B cell (primary cell): ENCODE data around the gene ENG. TPM values are rescaled to one million over a fixed set of nuclear protein-coding genes. Genes with fewer than 3 reads are reported as not detected.
A peak's percentile ranks its signal among the peaks of the same experiment; 100 is the strongest.
"Not testable (repeated sequence)": the region's sequence is repeated elsewhere in the genome, so short reads cannot be mapped to it uniquely, and the experiment has no call there.

Source experiments
- ATAC-seq: fragments of 200-7000 bp; cut with Tn5 transposase; one replicate; pipeline ENCODE4 v1.10.0; 2021; ENCODE audit warnings: low read depth, mild to moderate bottlenecking, moderate number of reproducible peaks, moderate library complexity
- CTCF ChIA-PET: fragments of 350-600 bp; sonication (Branson Sonifier 250); formaldehyde crosslinking; loops from one replicate; lab custom pipeline; 2021; ENCODE audit warnings: antibody characterized with exemption, inconsistent platforms; lab: Charles Lee
- POLR2A ChIA-PET: fragments of 350-600 bp; sonication (Branson Sonifier 250); formaldehyde crosslinking; loops from one replicate; lab custom pipeline; 2021; ENCODE audit warnings: antibody characterized with exemption; lab: Charles Lee
- DNase-seq: peaks from one replicate; pipeline ENCODE4 v3.0.0; 2013
- H2AFZ ChIP-seq: 2 replicates; pipeline ENCODE4 v1.6.1; 2012; ENCODE audit warnings: mild to moderate bottlenecking, low read depth, low read length; ENCODE audit not compliant: insufficient read depth, poor library complexity, severe bottlenecking
- H3K27ac ChIP-seq, 2 donors: 1 replicate in 1 of 2; 2 replicates in 1 of 2; pipeline ENCODE4 v1.5.1; 2012 to 2013; ENCODE audit warnings: low read length in 2 of 2, mild to moderate bottlenecking in 2 of 2, moderate library complexity in 1 of 2
- H3K27me3 ChIP-seq, 4 experiments: fragments of 200-600 bp in 1 of 4; sonication (generic) in 1 of 4; replicated peaks in 1 of 4; 1 replicate in 2 of 4; 2 replicates in 2 of 4; pipeline versions ENCODE4 v1.6.1 to v1.7.0; 2013 to 2016; ENCODE audit warnings: low read length in 3 of 4, mild to moderate bottlenecking in 2 of 4, mixed read lengths in 1 of 4, moderate library complexity in 1 of 4; ENCODE audit not compliant: insufficient read depth in 4 of 4, control insufficient read depth in 3 of 4; ENCODE audit errors: control extremely low read depth in 1 of 4
- H3K36me3 ChIP-seq, 2 experiments: replicated peaks in 1 of 2; 1 replicate in 1 of 2; 2 replicates in 1 of 2; pipeline versions ENCODE4 v1.6.1 to v1.7.1; 2013; ENCODE audit warnings: low read length in 1 of 2; ENCODE audit not compliant: insufficient read depth in 2 of 2, control insufficient read depth in 1 of 2; ENCODE audit errors: control extremely low read depth in 1 of 2, extremely low read depth in 1 of 2
- H3K4me1 ChIP-seq, 2 donors: fragments of 200-600 bp in 1 of 2; sonication (generic) in 1 of 2; 1 replicate in 1 of 2; 2 replicates in 1 of 2; pipeline versions ENCODE4 v1.5.1 to v1.6.1; 2013 to 2017; ENCODE audit warnings: low read length in 2 of 2; ENCODE audit not compliant: control insufficient read depth in 2 of 2, insufficient read depth in 2 of 2
- H3K4me2 ChIP-seq: replicated peaks from 2 replicates; pipeline ENCODE3; 2012; ENCODE audit warnings: mild to moderate bottlenecking, low read depth, low read length; ENCODE audit not compliant: poor library complexity, severe bottlenecking
- H3K4me3 ChIP-seq, 5 experiments: fragments of 200-600 bp in 1 of 5; sonication (generic) in 1 of 5; 1 replicate in 3 of 5; 2 replicates in 2 of 5; pipeline versions ENCODE4 v1.5.1 to v1.7.0; 2011 to 2016; ENCODE audit warnings: low read length in 4 of 5, mild to moderate bottlenecking in 4 of 5, low read depth in 2 of 5, control low read depth in 1 of 5, moderate library complexity in 1 of 5; ENCODE audit not compliant: insufficient read depth in 1 of 5; ENCODE audit errors: control extremely low read depth in 1 of 5, extremely low read depth in 1 of 5
- H3K79me2 ChIP-seq: fragments of 200-600 bp; sonication (generic); one replicate; pipeline ENCODE4 v1.6.0; 2016; ENCODE audit warnings: low read length; ENCODE audit not compliant: control insufficient read depth, insufficient read depth
- H3K9ac ChIP-seq: fragments of 200-600 bp; sonication (generic); 2 replicates; pipeline ENCODE4 v1.6.1; 2017; ENCODE audit warnings: mild to moderate bottlenecking, low read length, moderate library complexity
- H3K9me3 ChIP-seq, 3 donors: one replicate each; pipeline versions ENCODE4 v1.6.1 to v1.7.1; 2013; ENCODE audit warnings: low read length in 2 of 3; ENCODE audit not compliant: control insufficient read depth in 2 of 3, insufficient read depth in 1 of 3; ENCODE audit errors: control extremely low read depth in 1 of 3
- H4K20me1 ChIP-seq: 2 replicates; pipeline ENCODE4 v1.6.0; 2012; ENCODE audit warnings: mild to moderate bottlenecking, low read length; ENCODE audit not compliant: insufficient read depth, control insufficient read depth, poor library complexity, severe bottlenecking
- H3K27ac Mint-ChIP-seq: one replicate; pipeline ENCODE4 v1.8.0; 2021; ENCODE audit warnings: mixed read lengths
- H3K27me3 Mint-ChIP-seq: one replicate; pipeline ENCODE4 v1.8.0; 2021; ENCODE audit warnings: mixed read lengths
- H3K4me1 Mint-ChIP-seq: one replicate; pipeline ENCODE4 v1.8.0; 2021; ENCODE audit warnings: mixed read lengths
- H3K4me3 Mint-ChIP-seq: one replicate; pipeline ENCODE4 v1.8.0; 2021; ENCODE audit warnings: mixed read lengths
- H3K9me3 Mint-ChIP-seq: one replicate; pipeline ENCODE4 v1.8.0; 2022; ENCODE audit warnings: mixed read lengths; ENCODE audit not compliant: insufficient read depth
- CTCF ChIP-seq: fragments of 200-600 bp; IDR thresholded peaks from one replicate; pipeline ENCODE4 v1.8.0; 2022; ENCODE audit warnings: antibody characterized with exemption, mild to moderate bottlenecking
- EZH2 ChIP-seq: IDR thresholded peaks from 2 replicates; pipeline ENCODE4 v1.6.1; 2012; ENCODE audit warnings: borderline replicate concordance, low read depth, mild to moderate bottlenecking, moderate library complexity, low read length; ENCODE audit not compliant: insufficient read depth, poor library complexity, severe bottlenecking
- WGBS: methylation state at CpG from one replicate; pipeline ENCODE4 v1.1.5; 2013; ENCODE audit warnings: missing lambda C conversion rate; ENCODE audit not compliant: insufficient coverage; 5-methylcytosine and 5-hydroxymethylcytosine counted together
- intact Hi-C: fragments of 100-400 bp; cut with micrococcal nuclease; formaldehyde crosslinking; loops from one replicate; pipeline ENCODE4 v1.10.0; 2022
- polyA plus RNA-seq: library from polyadenylated mRNA; depleted of rRNA; stranded (reverse); fragments of >200 nt; gene quantifications from 2 replicates; pipeline ENCODE4 v1.2.3, GENCODE V29; 2012
- total RNA-seq, 2 donors: library from RNA; stranded (reverse); fragments of 120-200 nt in 1 of 2; gene quantifications; 1 replicate in 1 of 2; 2 replicates in 1 of 2; pipeline versions ENCODE4 v1.2.3 to v1.2.4, GENCODE V29; 2013 to 2022

ENG gene
- total and polyA plus RNA-seq, 2 donors (not counting 1 experiment from before 2014, with no cell fraction given) = 5.4 to 12.6 TPM

DNA sequence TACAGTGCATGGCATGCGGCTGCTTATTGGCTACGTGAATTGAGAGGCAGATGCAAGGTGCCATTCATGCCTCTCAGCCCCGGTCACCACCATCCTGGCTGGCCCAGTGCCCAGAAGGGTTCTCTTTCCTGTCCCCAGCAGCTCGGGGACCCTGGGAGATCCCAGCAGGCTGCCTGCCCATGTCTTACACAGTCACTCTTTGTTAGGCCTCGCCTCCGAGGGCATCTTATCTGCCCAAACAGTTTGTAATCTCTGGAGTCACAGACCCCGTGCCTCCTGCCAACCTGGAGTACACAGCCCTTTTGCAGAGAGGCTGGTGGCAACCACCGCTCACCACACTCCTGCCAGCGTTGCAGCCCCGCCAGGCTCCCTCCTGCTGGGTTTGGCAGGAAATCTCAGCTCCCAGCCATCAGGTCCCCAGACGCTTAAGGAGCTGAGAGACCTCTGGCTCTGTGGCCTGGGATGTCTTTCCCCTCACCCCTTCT lies 30.0 kb upstream of the ENG start:
- Mint-ChIP-seq H3K27me3 (no peaks in the 10 kb centered on the region), H3K27ac (peak overlapping the region; percentile 50), H3K9me3 (no peaks in the 10 kb centered on the region), H3K4me1 (peaks cover 24% of the 10 kb centered on the region), H3K4me3 (no peak overlapping the region)
- no peak overlapping the region for H3K4me3 ChIP-seq
- H3K79me2 ChIP-seq = no peaks in the 10 kb centered on the region
- no peak overlapping the region for H3K27ac ChIP-seq
- ChIA-PET CTCF (interaction anchor here (1.0 to 7.8 kb wide), 4 partner anchors 14 to 150 kb away, joined by 3 to 34 read pairs (median 4); partner anchors contain the start of gene TOR2A), POLR2A (no interaction called here)
- H3K4me2 ChIP-seq = no peak overlapping the region
- no peak overlapping the region for H2AFZ ChIP-seq
- WGBS = 20% methylated on average over 11 of the region's 11 CpGs
- no peak for ATAC-seq
- TF ChIP-seq EZH2 (no peak), CTCF (no peak)
- H4K20me1 ChIP-seq = no peaks in the 10 kb centered on the region
- peak; percentile 10 for DNase-seq
- no peaks in the 10 kb centered on the region for H3K9me3 ChIP-seq
- no peaks in the 10 kb centered on the region for H3K27me3 ChIP-seq
- H3K9ac ChIP-seq = no peak overlapping the region
- intact Hi-C loops = no loop called here
- peaks cover 0 to 18% of the 10 kb centered on the region in 2 donors for H3K4me1 ChIP-seq
- H3K36me3 ChIP-seq = peaks cover 0 to 26% of the 10 kb centered on the region in 2 experiments

DNA sequence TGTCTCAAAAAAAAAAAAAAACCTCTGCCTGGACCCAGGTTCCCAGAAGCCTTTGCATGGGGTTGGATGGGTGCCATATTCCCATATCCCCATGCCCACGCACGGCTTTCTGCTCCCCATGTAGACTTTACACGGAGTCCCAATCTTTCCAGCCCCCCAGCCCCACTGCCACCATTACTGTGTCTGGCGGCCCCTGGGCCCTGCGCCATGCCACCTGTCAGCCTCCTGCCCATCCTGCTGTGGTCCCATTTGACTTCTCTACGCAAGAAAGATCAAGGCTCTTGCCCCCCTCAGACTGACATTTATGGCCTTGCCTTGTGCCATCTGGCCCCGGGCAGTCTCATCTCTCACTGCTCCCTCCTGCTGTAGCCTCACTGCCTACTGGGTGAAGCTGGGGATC lies 29.5 kb upstream of the ENG start:
- Histone ChIP-seq H3K9me3 (no peaks in the 10 kb centered on the region), H3K4me1 (peaks cover 2 to 20% of the 10 kb centered on the region in 2 donors), H3K27ac (no peak overlapping the region), H3K79me2 (no peaks in the 10 kb centered on the region), H3K4me3 (no peak overlapping the region), H4K20me1 (no peaks in the 10 kb centered on the region), H3K27me3 (no peaks in the 10 kb centered on the region), H3K36me3 (peaks cover 0 to 26% of the 10 kb centered on the region in 2 experiments), H3K4me2 (no peak overlapping the region), H2AFZ (no peak overlapping the region), H3K9ac (no peak overlapping the region)
- ChIA-PET CTCF (interaction anchor here (1.9 to 7.8 kb wide), 2 partner anchors 37 to 151 kb away, joined by 4 to 34 read pairs; no protein-coding TSS in a partner anchor), POLR2A (no interaction called here)
- DNase-seq = peak; percentile 8
- Mint-ChIP-seq H3K27me3 (no peaks in the 10 kb centered on the region), H3K4me1 (peaks cover 26% of the 10 kb centered on the region), H3K27ac (no peak overlapping the region), H3K4me3 (no peak overlapping the region), H3K9me3 (no peaks in the 10 kb centered on the region)
- WGBS = 64% methylated on average over 7 of the region's 7 CpGs
- intact Hi-C loops = no loop called here
- ATAC-seq = no peak
- TF ChIP-seq EZH2 = no peak
- TF ChIP-seq CTCF = no peak

- 90% methylated on average over 2 of the region's 3 CpGs for WGBS
- H3K4me1 ChIP-seq = peaks cover 20 to 37% of the 10 kb centered on the region in 2 donors
- H2AFZ ChIP-seq, H3K27me3 Mint-ChIP-seq, H3K4me3 ChIP-seq, H4K20me1 ChIP-seq, H3K27ac Mint-ChIP-seq, H3K27me3 ChIP-seq, H3K9ac ChIP-seq, H3K79me2 ChIP-seq, H3K9me3 Mint-ChIP-seq, H3K27ac ChIP-seq, ATAC-seq, H3K4me2 ChIP-seq, DNase-seq, H3K9me3 ChIP-seq, H3K4me3 Mint-ChIP-seq: not testable (repeated sequence)
- H3K4me1 Mint-ChIP-seq = peaks cover 37% of the 10 kb centered on the region
- peaks cover 0 to 13% of the 10 kb centered on the region in 2 experiments for H3K36me3 ChIP-seq
- intact Hi-C loops = loop anchor here (1.0 kb wide), 1 partner anchor 40 kb away; no protein-coding TSS in a partner anchor
- ChIA-PET CTCF (interaction anchor here (0.8 to 7.8 kb wide), 7 partner anchors 12 to 40 kb away, joined by 3 to 34 read pairs (median 5); partner anchors contain the start of gene ENG), POLR2A (interaction anchor here (1.0 to 1.3 kb wide), 2 partner anchors 40 to 82 kb away, joined by 3 to 4 read pairs; no protein-coding TSS in a partner anchor)
These were observed 27.3 kb upstream of the ENG start for GRCh38 chr9:127881715-127882114.
